Measurements from ENCODE around the gene VWF.

DNA sequence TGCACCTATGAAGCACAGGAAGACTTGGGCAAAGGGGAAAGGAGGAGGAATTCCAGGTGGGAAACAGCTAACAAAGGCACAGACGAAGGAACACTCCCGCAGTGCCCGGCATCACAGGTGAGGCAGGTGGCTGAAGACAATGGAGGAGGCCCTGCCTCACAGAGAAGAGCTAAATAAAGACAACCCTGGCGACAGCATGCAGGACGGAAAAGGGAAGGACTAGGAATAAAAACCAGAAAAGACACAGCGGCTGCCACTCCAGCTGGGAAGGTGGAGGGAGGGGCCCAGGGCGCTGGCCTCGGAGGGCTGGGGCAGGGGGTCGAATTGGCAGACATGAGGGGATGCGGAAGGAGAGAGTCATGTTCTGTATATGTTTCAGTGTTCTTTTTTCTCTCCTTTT lies 136.4 kb downstream of the VWF start:
- TF ChIP-seq, protein P1, sequence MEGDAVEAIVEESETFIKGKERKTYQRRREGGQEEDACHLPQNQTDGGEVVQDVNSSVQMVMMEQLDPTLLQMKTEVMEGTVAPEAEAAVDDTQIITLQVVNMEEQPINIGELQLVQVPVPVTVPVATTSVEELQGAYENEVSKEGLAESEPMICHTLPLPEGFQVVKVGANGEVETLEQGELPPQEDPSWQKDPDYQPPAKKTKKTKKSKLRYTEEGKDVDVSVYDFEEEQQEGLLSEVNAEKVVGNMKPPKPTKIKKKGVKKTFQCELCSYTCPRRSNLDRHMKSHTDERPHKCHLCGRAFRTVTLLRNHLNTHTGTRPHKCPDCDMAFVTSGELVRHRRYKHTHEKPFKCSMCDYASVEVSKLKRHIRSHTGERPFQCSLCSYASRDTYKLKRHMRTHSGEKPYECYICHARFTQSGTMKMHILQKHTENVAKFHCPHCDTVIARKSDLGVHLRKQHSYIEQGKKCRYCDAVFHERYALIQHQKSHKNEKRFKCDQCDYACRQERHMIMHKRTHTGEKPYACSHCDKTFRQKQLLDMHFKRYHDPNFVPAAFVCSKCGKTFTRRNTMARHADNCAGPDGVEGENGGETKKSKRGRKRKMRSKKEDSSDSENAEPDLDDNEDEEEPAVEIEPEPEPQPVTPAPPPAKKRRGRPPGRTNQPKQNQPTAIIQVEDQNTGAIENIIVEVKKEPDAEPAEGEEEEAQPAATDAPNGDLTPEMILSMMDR (optimal IDR thresholded peaks at IDR 0.05 in 1 of 3, IDR thresholded peaks at IDR 0.05 in 1 of 3, conservative IDR thresholded peaks at IDR 0.05 in 1 of 3; ENCODE audit: extremely low read depth in 1 of 3, insufficient read depth in 2 of 3, low read length in 3 of 3) = no peak
- no peak for TF ChIP-seq EZH2 (IDR thresholded peaks at IDR 0.05; ENCODE audit: low read length)
